Mesodermal cell (in vitro differentiated cells): ENCODE data around the gene ZNF266.

Experiments used
- H3K27ac ChIP-seq: 2 replicates; pipeline ENCODE4 v1.7.0; 2013; ENCODE audit warnings: mild to moderate bottlenecking, low read depth, low read length, moderate library complexity; ENCODE audit not compliant: severe bottlenecking
- H3K36me3 ChIP-seq: 2 replicates; pipeline ENCODE4 v1.7.1; 2013; ENCODE audit warnings: mild to moderate bottlenecking, low read length, moderate library complexity; ENCODE audit not compliant: control insufficient read depth, insufficient read depth
- H3K4me1 ChIP-seq: one replicate; pipeline ENCODE4 v1.7.1; 2013; ENCODE audit warnings: mild to moderate bottlenecking, low read length; ENCODE audit not compliant: insufficient read depth, control insufficient read depth, poor library complexity, severe bottlenecking
- H3K4me3 ChIP-seq: 2 replicates; pipeline ENCODE4 v1.7.0; 2013; ENCODE audit warnings: low read length, control low read depth, mild to moderate bottlenecking; ENCODE audit not compliant: insufficient read depth, poor library complexity, severe bottlenecking; ENCODE audit errors: extremely low read depth
- H3K9me3 ChIP-seq: 2 replicates; pipeline ENCODE4 v1.7.1; 2013; ENCODE audit warnings: mild to moderate bottlenecking, low read length, moderate library complexity; ENCODE audit not compliant: control insufficient read depth
- WGBS, 2 experiments: methylation state at CpG; one replicate each; pipeline ENCODE4 v1.1.5; 2013; ENCODE audit warnings: missing lambda C conversion rate in 2 of 2; ENCODE audit not compliant: insufficient coverage in 2 of 2; 5-methylcytosine and 5-hydroxymethylcytosine counted together

Gene ZNF266

GRCh38 chr19:9430444-9430843, 4.9 kb downstream of the ZNF266 start:
- Histone ChIP-seq H3K4me3 (no peak overlapping the region), H3K4me1 (no peaks in the 10 kb centered on the region), H3K36me3 (peaks cover 76% of the 10 kb centered on the region), H3K9me3 (no peaks in the 10 kb centered on the region), H3K27ac (no peak overlapping the region)
- 75 to 100% methylated on average over 1 of the region's 1 CpG for WGBS, 2 experiments

- Histone ChIP-seq H3K4me3 (no peak overlapping the region), H3K9me3 (no peaks in the 10 kb centered on the region), H3K36me3 (peaks cover 90% of the 10 kb centered on the region), H3K27ac (no peak overlapping the region), H3K4me1 (no peaks in the 10 kb centered on the region)
- WGBS, 2 experiments: 61 to 89% methylated on average over 3 to 6 of the region's 6 CpGs
These were observed 7.4 kb downstream of the ZNF266 start for GRCh38 chr19:9427941-9428340.

GRCh38 chr19:9413240-9413954, 22.0 kb downstream of the ZNF266 start:
- Histone ChIP-seq H3K4me3 (no peak overlapping the region), H3K36me3 (peaks cover 74% of the 10 kb centered on the region), H3K27ac (no peak overlapping the region), H3K9me3 (peaks cover 69% of the 10 kb centered on the region), H3K4me1 (no peaks in the 10 kb centered on the region)
- WGBS, 2 experiments: 93 to 100% methylated on average over 10 to 11 of the region's 14 CpGs

GRCh38 chr19:9407827-9408226, 27.5 kb downstream of the ZNF266 start:
- Histone ChIP-seq H3K9me3 (peaks cover 49% of the 10 kb centered on the region), H3K4me1 (no peaks in the 10 kb centered on the region), H3K4me3 (no peak overlapping the region), H3K27ac (no peak overlapping the region), H3K36me3 (peaks cover 18% of the 10 kb centered on the region)
- WGBS, 2 experiments: 69 to 80% methylated on average over 5 of the region's 5 CpGs

- Histone ChIP-seq H3K4me1 (no peaks in the 10 kb centered on the region), H3K36me3 (peaks cover 9% of the 10 kb centered on the region), H3K27ac (no peak overlapping the region), H3K9me3 (peaks cover 40% of the 10 kb centered on the region), H3K4me3 (no peak overlapping the region)
- WGBS, 2 experiments: 78 to 87% methylated on average over 30 to 33 of the region's 39 CpGs
These were observed 28.5 kb downstream of the ZNF266 start for GRCh38 chr19:9406798-9407352.

- Histone ChIP-seq H3K4me1 (no peaks in the 10 kb centered on the region), H3K4me3 (no peak overlapping the region), H3K9me3 (peaks cover 76% of the 10 kb centered on the region), H3K27ac (no peak overlapping the region), H3K36me3 (peaks cover 60% of the 10 kb centered on the region)
- 60 to 73% methylated on average over 1 to 4 of the region's 4 CpGs for WGBS, 2 experiments
These were observed 54.0 kb downstream of the ZNF266 start for GRCh38 chr19:9381361-9381785.

- Histone ChIP-seq H3K27ac (no peak overlapping the region), H3K9me3 (peaks cover 43% of the 10 kb centered on the region), H3K36me3 (no peaks in the 10 kb centered on the region), H3K4me1 (no peaks in the 10 kb centered on the region), H3K4me3 (no peak overlapping the region)
- 72 to 90% methylated on average over 2 to 3 of the region's 6 CpGs for WGBS, 2 experiments
These were observed 64.4 kb downstream of the ZNF266 start for GRCh38 chr19:9370738-9371619.

- Histone ChIP-seq H3K4me3 (no peak within 1 kb of the TSS), H3K27ac (no peak within 1 kb of the TSS), H3K9me3 (peaks cover 44% of the 10 kb centered on the region), H3K36me3 (peaks cover 7% of the 10 kb centered on the region), H3K4me1 (no peaks in the 10 kb centered on the region)
- WGBS, 2 experiments: 97 to 98% methylated on average over 27 to 28 of the region's 28 CpGs
These were observed 72.5 kb downstream of the ZNF266 start, which contains the start of gene ZNF177 for GRCh38 chr19:9362905-9363304. Gene ZNF177 (plus strand): TSS chr19:9363013. CDS start chr19:9378312, 15,299 bp downstream.
